Lung microvascular endothelial cell (primary cell): ENCODE data around the gene GHRL. TPM values are rescaled to one million over a fixed set of nuclear protein-coding genes. Genes with fewer than 3 reads are reported as not detected.

ENCODE experiments used
- DNase-seq, 2 donors: peaks; one replicate each; pipeline versions ENCODE4 v3.0.0 to v3.0.0-alpha.2; 2010; ENCODE audit warnings: low read depth in 2 of 2
- total RNA-seq: library from RNA; depleted of rRNA; stranded (reverse); fragments of >200 nt; gene quantifications from 2 replicates; pipeline ENCODE4 v1.2.1, GENCODE V29; 2014

Gene GHRL
- total RNA-seq, 1 donor from 2014 or later: 0.40 TPM

GRCh38 chr3:10245081-10245712, 47.5 kb downstream of the GHRL start:
- no peak for DNase-seq

DNA sequence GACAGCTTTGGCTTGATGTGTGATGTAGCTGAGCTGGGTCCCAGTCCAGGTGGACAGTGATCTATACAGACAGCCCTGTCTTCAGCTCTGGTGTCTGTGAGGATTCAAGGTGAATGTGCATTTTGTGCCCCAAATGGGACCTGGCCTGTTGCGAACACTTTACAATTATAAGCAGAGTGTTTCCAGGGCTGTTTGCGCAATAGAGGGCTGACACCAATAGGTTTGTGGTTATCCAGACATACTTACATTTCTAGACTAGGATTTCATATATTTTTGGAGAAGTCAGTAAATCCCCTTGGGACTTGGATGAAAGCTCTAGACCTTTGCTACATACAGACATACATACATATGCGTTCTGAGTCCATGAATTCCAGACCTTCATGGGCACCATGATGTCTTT, 48.7 kb downstream of the GHRL start:
- no peak for DNase-seq

DNA sequence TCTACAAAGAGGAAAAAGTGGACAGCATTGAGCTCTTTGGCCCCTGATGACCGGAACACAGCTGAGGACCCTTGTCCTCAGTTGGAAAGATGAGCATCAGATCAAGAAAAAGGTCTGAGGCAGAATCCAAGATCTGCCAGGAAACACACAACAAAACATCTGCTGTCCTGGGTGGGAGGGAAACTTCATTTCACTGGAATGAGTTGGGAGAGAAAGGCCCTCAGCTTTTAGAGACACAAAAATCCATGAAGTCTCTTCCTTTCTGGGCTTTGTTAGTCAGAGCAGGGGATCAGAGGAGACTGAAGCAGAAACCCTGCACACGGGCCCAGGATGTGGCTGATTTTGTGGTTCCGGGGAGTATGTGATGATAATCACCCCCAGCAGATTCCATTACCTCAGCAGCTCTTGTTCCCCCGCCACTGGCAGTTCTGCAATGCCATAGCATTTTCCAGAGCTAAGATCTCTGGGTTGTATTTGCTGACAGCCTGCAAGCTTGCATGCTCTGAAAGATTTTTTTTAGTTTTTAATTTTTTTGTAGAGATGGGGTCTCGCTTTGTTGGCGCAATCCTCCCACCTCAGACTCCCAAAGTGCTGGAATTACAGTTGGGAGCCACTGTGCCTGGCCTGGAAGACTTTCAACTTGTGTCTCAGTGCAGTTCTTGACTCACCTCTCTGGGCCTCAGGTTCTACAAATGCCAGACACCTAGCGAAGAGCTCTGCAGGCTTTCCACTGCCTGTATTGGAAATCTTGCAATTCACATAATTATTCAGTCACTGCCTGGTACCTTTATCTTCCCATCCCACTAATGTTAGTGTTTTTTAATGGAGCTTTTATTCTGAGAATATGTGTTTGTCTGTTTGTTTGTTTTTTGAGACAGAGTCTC, 50.3 kb downstream of the GHRL start:
- no peak for DNase-seq

DNA sequence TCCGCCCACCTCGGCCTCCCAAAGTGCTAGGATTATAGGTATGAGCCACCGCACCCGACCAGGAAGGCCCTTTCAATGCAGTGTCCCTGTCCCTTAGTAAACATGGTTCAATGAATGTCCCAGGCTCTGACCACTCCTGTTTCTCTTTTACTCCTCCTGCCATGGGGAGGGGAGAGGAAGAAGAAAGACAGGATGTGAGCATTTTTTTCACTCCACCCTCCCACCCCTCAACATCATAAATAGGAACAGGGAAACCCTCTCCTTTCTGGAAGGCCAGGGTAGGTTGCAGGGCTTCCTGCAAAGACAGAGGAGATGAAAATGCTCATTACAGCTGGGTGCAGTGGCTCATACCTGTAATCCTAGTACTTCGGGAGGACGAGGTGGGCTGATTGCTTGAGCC, 51.9 kb downstream of the GHRL start:
- DNase-seq: no peak

DNA sequence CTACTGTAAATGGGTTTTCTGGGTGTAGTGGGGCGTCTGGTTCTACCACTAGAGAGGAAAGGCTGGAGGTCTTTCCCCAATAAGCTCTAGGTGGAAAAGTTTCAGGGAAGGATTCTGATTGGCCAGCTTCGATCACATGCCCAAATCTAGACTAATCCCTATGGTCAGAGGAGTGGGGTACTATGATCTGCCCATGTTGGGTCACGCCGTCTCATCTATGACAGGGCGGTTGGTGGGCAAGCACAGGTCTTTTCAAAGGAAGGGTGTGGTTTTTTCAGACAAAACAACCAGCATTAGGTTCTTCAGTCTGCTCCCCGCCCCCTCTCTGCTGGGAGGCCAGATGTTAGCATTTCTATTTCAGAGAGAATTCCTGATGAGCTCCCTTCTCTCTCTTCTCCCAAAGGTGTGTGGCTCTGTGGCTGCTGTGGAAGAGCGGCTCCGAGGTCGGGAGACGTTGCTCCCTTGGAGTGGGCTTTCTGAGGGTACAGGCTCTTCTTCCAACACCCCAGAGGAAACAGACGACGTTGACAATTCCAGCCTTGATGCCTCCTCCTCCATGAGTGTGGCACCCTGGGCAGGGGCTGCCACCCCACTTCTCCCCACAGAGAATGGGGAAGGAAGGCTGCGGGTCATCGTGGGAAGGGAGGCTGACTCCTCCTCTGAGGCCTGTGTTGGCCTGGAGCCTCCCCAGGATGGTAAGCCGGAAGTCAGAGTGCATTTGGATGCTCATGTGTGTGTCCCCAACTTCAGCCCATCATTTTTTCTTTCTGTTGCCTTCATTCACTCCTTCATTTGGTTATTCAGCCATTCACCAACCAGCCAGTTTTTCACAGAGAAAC, 54.2 kb downstream of the GHRL start:
- DNase-seq: no peak

Other genes with a start within 250 kb of the GHRL start
- gene FANCD2OS, start 184.7 kb downstream of the GHRL start, total RNA-seq: not detected in 2 replicates
- 113 and 126 TPM in 2 replicates for gene BRK1, start 177.3 kb downstream of the GHRL start, total RNA-seq
- gene VHL, start 151.2 kb downstream of the GHRL start, total RNA-seq: 28.8 and 39.3 TPM in 2 replicates
- 23.5 and 27.0 TPM in 2 replicates for gene IRAK2, start 128.0 kb downstream of the GHRL start, total RNA-seq
- 7.2 and 8.9 TPM in 2 replicates for gene TATDN2, start 44.5 kb downstream of the GHRL start, total RNA-seq
- 250 and 335 TPM in 2 replicates for gene SEC13, start 28.2 kb upstream of the GHRL start, total RNA-seq
- not detected in 2 replicates for gene ATP2B2, start 212.6 kb upstream of the GHRL start, total RNA-seq